ENCODE data around the gene DIO3. TPM values are rescaled to one million over a fixed set of nuclear protein-coding genes. Genes with fewer than 3 reads are reported as not detected.

Gene DIO3
- total RNA-seq, 1 experiment from 2014 or later, result 0.26 TPM

DNA sequence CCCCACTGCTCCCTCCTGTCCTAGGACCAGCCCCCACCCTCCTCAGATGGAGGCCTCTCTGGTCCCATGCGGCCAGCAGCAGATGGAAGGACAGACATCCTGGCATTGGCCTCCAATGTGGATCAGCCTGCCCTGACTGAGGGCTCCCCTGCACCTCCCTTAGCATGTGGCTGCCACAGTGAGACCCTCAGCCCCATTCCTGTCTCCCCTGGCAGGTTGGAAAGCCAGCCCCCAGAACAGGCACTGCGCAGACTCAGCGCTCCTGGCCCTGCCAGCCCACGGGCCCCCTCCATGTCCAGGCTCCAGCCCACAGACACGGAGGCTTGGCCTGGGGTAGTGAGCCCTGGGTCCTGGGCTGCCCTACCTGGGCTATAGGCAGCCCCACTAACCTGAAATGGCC is 47.2 kb upstream of the DIO3 start:
- POLR2A ChIA-PET (ENCODE audit: unreplicated experiment), result no interaction called here
- Histone ChIP-seq H3K9me2 (ENCODE audit: insufficient read depth) (no peaks in the 10 kb centered on the region), H2AFZ (no peak overlapping the region), H3K4me3 (no peak overlapping the region), H3K4me2 (no peak overlapping the region), H3K27ac (no peak overlapping the region), H3F3A (ENCODE audit: insufficient read depth, low read depth) (no peaks in the 10 kb centered on the region), H3K9me3 (ENCODE audit: insufficient read depth, low read depth) (peaks cover 7% of the 10 kb centered on the region; the same call in 1 of the 2 replicates), H3K79me2 (ENCODE audit: low read depth) (no peaks in the 10 kb centered on the region), H3K36me3 (ENCODE audit: low read depth) (no peaks in the 10 kb centered on the region), H4K20me1 (ENCODE audit: insufficient read depth) (no peaks in the 10 kb centered on the region), H3K4me1 (replicated peaks; ENCODE audit: insufficient read depth) (no peaks in the 10 kb centered on the region), H3K27me3 (ENCODE audit: insufficient read depth, low read depth) (no peaks in the 10 kb centered on the region)
- CTCF ChIA-PET, result no interaction called here
- intact Hi-C loops (cut with micrococcal nuclease; ENCODE audit: unreplicated experiment), result no loop called here
- TF ChIP-seq, protein P1, sequence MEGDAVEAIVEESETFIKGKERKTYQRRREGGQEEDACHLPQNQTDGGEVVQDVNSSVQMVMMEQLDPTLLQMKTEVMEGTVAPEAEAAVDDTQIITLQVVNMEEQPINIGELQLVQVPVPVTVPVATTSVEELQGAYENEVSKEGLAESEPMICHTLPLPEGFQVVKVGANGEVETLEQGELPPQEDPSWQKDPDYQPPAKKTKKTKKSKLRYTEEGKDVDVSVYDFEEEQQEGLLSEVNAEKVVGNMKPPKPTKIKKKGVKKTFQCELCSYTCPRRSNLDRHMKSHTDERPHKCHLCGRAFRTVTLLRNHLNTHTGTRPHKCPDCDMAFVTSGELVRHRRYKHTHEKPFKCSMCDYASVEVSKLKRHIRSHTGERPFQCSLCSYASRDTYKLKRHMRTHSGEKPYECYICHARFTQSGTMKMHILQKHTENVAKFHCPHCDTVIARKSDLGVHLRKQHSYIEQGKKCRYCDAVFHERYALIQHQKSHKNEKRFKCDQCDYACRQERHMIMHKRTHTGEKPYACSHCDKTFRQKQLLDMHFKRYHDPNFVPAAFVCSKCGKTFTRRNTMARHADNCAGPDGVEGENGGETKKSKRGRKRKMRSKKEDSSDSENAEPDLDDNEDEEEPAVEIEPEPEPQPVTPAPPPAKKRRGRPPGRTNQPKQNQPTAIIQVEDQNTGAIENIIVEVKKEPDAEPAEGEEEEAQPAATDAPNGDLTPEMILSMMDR (conservative IDR thresholded peaks at IDR 0.05), result no peak
- TF ChIP-seq EZH2 (IDR thresholded peaks at IDR 0.05; ENCODE audit: low read depth), result no peak
- BruUV-seq (replicated peaks), result no TSS peak
- DNase-seq, result no peak

DNA sequence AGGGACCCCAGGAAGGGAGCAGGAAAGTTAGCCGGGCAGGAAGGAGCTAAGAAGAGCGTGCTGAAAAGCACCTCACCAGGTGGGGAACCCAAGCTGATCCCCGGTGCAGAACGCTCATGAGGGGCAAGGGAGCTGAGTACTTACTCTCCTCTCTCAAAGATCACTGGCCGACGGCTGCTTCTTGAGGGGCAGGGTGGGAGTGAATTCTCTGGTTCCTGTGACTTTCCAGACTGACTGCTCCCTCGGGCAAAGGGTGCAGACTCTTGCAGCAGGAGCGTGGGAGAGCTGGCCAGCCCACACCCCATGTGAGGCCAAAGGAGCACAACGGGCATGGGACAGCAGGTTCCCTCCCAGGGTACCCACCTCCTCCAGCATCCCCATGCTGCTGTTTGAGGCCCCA is 44.9 kb upstream of the DIO3 start:
- no peaks in the 10 kb centered on the region for H4K20me1 ChIP-seq (ENCODE audit: insufficient read depth)
- H3K27ac ChIP-seq, result no peak overlapping the region
- H3F3A ChIP-seq (ENCODE audit: insufficient read depth, low read depth), result no peaks in the 10 kb centered on the region
- no peaks in the 10 kb centered on the region for H3K36me3 ChIP-seq (ENCODE audit: low read depth)
- no peak for DNase-seq
- POLR2A ChIA-PET (ENCODE audit: unreplicated experiment), result no interaction called here
- no peak overlapping the region for H3K4me2 ChIP-seq
- BruUV-seq (replicated peaks), result no TSS peak
- H3K27me3 ChIP-seq (ENCODE audit: insufficient read depth, low read depth), result no peaks in the 10 kb centered on the region
- TF ChIP-seq EZH2 (IDR thresholded peaks at IDR 0.05; ENCODE audit: low read depth), result no peak
- TF ChIP-seq, protein P1 (conservative IDR thresholded peaks at IDR 0.05), result no peak
- H2AFZ ChIP-seq, result no peak overlapping the region
- no peaks in the 10 kb centered on the region for H3K9me2 ChIP-seq (ENCODE audit: insufficient read depth)
- no peaks in the 10 kb centered on the region for H3K79me2 ChIP-seq (ENCODE audit: low read depth)
- CTCF ChIA-PET, result no interaction called here
- H3K4me3 ChIP-seq, result no peak overlapping the region
- intact Hi-C loops (cut with micrococcal nuclease; ENCODE audit: unreplicated experiment), result no loop called here
- no peaks in the 10 kb centered on the region for H3K4me1 ChIP-seq (replicated peaks; ENCODE audit: insufficient read depth)
- H3K9me3 ChIP-seq (ENCODE audit: insufficient read depth, low read depth), result peaks cover 7% of the 10 kb centered on the region; the same call in 1 of the 2 replicates

DNA sequence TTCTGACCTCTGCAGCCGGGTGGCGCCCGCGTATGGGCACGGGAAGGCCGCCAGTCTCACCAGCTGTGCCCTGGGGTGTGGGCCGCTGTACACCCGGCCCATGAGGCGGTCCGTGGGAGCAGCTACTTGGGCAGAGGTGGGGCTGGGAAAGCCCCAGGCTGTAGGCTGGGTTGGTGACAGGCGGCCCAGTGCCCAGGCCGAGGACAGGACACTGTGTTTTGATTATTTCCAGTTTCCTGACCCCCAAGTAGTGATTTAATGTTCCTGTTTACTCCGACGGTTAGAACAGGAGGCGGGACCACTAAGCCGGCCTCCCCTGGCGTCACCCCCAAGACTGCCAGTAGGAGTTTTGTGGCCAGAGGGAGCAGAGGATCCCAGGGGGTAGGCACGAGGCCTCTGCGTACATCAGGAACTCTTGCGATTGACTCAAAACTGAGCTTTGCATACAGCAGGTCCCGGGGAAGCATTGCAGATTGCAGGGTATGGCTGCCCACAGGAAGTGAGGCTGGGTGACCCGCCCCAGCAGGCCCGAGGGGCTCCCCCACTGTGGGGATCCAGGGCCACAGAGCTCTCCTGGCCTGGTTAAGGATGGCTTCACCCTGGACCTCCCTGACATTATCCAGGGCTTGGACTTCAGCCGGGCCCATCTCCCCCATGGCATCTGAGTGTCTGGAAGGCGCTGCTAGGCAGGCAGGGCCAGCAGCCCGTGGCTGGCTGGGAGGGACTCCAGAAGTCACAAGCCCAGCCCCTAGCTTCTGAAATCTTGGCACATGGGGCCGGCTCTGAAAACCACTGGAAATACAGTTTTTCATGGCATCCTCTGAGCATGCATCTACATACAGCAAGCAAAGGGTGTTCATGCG is 42.5 kb upstream of the DIO3 start:
- Histone ChIP-seq H3K9me3 (ENCODE audit: insufficient read depth, low read depth) (peaks cover 7% of the 10 kb centered on the region; the same call in 1 of the 2 replicates), H3K4me1 (replicated peaks; ENCODE audit: insufficient read depth) (no peaks in the 10 kb centered on the region)
- CTCF ChIA-PET, result no interaction called here

More for the DNA sequence above, 42.5 kb upstream of the DIO3 start:
- Histone ChIP-seq H2AFZ (no peak overlapping the region), H3K9me2 (ENCODE audit: insufficient read depth) (no peaks in the 10 kb centered on the region), H3F3A (ENCODE audit: insufficient read depth, low read depth) (no peaks in the 10 kb centered on the region), H3K4me2 (no peak overlapping the region), H3K27me3 (ENCODE audit: insufficient read depth, low read depth) (no peaks in the 10 kb centered on the region), H3K27ac (no peak overlapping the region), H3K79me2 (ENCODE audit: low read depth) (no peaks in the 10 kb centered on the region), H4K20me1 (ENCODE audit: insufficient read depth) (no peaks in the 10 kb centered on the region), H3K36me3 (ENCODE audit: low read depth) (no peaks in the 10 kb centered on the region), H3K4me3 (no peak overlapping the region)
- POLR2A ChIA-PET (ENCODE audit: unreplicated experiment), result interaction anchor here (0.6 kb wide), 1 partner anchor 103 kb away, joined by 4 read pairs; no protein-coding TSS in a partner anchor
- DNase-seq, result peak in 1 of 2 experiments; percentile 22
- TF ChIP-seq, protein P1 (conservative IDR thresholded peaks at IDR 0.05), result no peak
- no peak for TF ChIP-seq EZH2 (IDR thresholded peaks at IDR 0.05; ENCODE audit: low read depth)
- no TSS peak for BruUV-seq (replicated peaks)
- intact Hi-C loops (cut with micrococcal nuclease; ENCODE audit: unreplicated experiment), result no loop called here
